PFSK-1 (cell line): Measurements from ENCODE around the gene CELF5.

Experiments
- FOXP2 ChIP-seq: optimal IDR thresholded peaks from 2 replicates; pipeline ENCODE3; 2011; ENCODE audit warnings: borderline replicate concordance, control low read depth, inconsistent platforms; ENCODE audit not compliant: insufficient read depth; ENCODE audit errors: extremely low read length, extremely low read depth
- POLR2AphosphoS5 ChIP-seq: IDR thresholded peaks from 2 replicates; pipeline ENCODE4 v1.6.1; 2012; ENCODE audit warnings: low read depth, mild to moderate bottlenecking, control low read depth, low read length, moderate library complexity
- REST ChIP-seq, 2 experiments: IDR thresholded peaks; 2 replicates each; pipeline versions ENCODE4 v1.6.1 to v1.8.0; 2011 to 2012; ENCODE audit warnings: low read depth in 2 of 2, low read length in 2 of 2, control low read depth in 1 of 2, inconsistent platforms in 1 of 2, mild to moderate bottlenecking in 1 of 2, moderate library complexity in 1 of 2; ENCODE audit not compliant: insufficient read depth in 1 of 2
- SIN3A ChIP-seq: IDR thresholded peaks from 2 replicates; pipeline ENCODE4 v1.6.1; 2012; ENCODE audit warnings: mild to moderate bottlenecking, low read length, moderate library complexity, borderline replicate concordance; ENCODE audit not compliant: insufficient read depth
- TAF1 ChIP-seq: IDR thresholded peaks from 2 replicates; pipeline ENCODE4 v1.6.1; 2012; ENCODE audit warnings: low read length, control low read depth, borderline replicate concordance; ENCODE audit not compliant: insufficient read depth

- TF ChIP-seq TAF1 = no peak
- TF ChIP-seq POLR2AphosphoS5 = no peak
- TF ChIP-seq REST (IDR thresholded peaks at IDR 0.05; ENCODE audit: insufficient read depth in 1 of 2, low read depth in 2 of 2, low read length in 2 of 2) = no peak
- no peak for TF ChIP-seq FOXP2
- no peak for TF ChIP-seq SIN3A
Observed at GRCh38 chr19:3231288-3231687, 6.8 kb downstream of the CELF5 start.
